ENCODE measurements around the gene SYMPK.

SYMPK gene

DNA sequence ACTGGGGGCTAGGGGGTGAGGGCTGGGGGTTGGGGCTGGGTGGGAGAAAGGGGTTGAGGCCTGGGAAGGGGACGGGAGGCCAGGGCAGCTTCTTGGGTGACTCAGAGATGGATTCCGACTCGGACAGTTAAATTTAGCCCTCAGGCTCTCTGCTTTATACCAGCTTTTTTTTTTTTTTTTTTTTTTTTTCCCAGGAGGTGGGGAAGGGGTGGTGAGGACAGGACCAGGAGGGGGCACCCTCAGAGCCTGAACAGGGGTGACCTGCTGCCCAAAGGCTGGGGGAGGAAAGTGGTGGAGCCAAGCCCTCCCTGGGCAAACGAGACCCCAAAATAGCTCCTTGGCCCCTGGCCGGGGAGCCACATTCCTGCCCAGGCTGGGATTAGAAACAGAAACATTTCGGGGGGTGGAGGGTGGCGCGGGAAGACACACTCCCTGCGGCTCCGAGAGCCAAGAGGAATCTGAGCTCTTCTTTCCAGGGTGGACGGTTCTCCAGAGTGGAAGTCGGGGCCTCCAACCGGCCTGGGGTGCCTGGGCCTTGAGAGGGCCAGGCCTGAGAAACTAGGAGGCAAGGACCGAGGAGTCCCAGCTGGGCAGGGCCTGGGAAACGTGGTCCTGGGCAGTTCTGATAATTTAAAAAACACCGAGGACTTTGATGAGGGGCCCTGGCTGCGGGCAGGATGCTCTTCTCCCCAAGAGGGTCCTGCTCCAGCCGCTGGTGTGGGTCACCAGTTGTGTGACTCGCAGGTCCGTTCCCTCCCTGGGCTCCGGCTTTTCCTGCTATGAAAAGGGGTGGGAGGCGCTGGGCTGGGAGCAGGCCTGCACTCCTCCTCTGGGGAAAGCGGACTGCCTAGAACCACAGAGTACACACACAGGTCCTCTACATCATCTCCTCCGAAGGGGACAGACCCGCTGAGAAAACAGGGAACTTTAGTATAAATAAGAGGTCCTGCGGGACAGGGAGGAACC lies 79.8 kb downstream of the SYMPK start:
- in situ Hi-C loops (cut with HindIII; ENCODE audit: low sequenced_read_pairs) = no loop called here

DNA sequence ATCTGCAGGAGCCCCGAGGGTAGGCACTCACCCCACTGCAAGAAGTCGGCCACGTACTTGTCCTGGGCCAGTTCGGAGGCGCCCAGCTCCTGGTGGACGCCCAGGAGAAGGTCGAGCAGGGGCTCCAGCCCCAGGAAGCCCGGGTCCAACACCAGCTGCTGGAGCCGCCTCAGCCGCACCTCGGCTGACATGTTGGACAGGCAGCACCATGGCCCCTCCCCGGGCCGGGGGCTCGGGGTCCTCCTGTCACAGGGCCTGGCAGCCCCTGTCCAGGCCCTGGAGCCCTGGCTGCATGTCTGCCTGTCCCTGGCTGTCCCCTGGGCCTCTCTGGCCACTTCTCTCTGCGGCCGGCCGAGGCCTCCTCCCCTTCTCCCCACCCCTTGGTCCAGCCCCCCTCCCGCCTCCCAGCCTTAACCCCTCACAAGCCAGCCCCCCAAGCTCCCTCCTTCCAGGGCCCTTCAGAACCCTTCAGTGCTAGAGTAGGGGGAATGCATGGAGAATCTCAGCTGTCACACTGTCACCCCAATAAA lies 80.7 kb downstream of the SYMPK start, which contains the start of gene DMPK:
TSS of gene DMPK (minus strand) at position 329 of the 530 bp plus-strand sequence. CDS start at position 191, 138 bp downstream.
- in situ Hi-C loops (cut with HindIII; ENCODE audit: low sequenced_read_pairs) = no loop called here

- in situ Hi-C loops (cut with HindIII; ENCODE audit: low sequenced_read_pairs) = no loop called here
These were observed 81.5 kb downstream of the SYMPK start for GRCh38 chr19:45781214-45782161.

DNA sequence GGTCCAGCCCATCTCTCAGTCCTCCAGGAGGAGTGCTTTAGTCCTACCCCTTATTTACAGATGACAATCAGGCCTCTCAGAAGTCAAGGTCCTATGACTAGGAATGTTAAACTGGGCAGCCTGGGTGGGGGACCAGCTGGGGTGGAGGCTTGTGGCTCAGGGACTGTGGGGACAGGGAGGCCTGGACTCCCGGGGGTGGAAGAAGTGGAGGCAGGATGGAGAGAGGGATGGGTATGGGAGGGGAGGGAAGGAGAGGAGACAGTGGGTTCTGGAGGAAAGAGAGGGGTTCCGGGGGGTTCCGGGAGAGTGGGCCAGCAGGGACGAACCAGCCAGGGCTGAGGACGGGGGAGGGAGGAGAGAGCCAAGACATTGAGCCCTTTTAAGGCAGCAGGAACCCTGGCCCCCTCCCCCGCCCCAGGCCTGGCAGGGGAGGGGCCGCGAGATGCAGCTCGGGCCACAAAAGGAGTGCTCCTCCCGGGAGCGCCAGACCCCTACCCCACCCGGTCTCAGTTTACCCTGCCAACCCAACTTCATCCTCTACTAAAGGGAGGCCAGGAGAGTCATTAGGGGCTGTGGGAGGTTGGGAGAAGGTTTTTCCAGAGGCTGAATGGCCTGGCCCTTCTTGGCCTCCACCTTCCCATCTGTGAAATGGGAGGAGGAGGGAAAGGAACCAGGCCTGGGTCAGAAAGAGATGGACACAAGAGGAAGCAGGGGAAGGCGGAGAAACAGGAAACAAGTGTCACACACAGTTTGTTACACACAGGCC lies 82.3 kb downstream of the SYMPK start:
- in situ Hi-C loops (cut with HindIII; ENCODE audit: low sequenced_read_pairs) = no loop called here

- in situ Hi-C loops (cut with HindIII; ENCODE audit: low sequenced_read_pairs) = no loop called here
These were observed 82.8 kb downstream of the SYMPK start for GRCh38 chr19:45780146-45780447.

GRCh38 chr19:45779231-45780145 lies 83.5 kb downstream of the SYMPK start:
- in situ Hi-C loops (cut with HindIII; ENCODE audit: low sequenced_read_pairs) = no loop called here

DNA sequence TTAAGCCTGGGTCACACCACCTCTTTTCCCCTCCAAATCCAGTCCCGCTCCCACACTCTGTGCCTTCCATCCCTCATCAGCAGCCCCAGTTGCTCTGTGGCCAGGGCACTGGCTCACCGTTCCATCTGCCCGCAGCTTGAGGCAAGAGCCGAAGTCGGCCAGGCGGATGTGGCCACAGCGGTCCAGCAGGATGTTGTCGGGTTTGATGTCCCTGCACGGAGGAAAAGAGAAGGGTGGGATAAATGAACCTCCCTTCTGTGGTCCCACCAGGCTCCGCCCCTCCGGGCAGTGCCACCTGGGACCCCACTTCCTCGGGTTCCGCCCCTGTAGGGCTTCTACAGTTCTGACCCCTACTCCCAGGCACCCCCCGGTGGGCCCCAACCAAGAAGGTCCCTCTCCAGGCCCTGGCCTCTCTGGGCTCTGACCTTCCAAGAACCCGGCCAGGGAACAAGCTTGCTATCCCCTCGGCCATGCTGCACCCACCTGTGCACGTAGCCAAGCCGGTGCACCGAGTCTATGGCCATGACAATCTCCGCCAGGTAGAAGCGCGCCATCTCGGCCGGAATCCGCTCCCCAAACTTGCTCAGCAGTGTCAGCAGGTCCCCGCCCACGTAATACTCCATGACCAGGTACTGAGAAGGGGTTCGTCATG lies 84.8 kb downstream of the SYMPK start:
- in situ Hi-C loops (cut with HindIII; ENCODE audit: low sequenced_read_pairs) = no loop called here

GRCh38 chr19:45777395-45777961 lies 85.5 kb downstream of the SYMPK start:
- in situ Hi-C loops (cut with HindIII; ENCODE audit: low sequenced_read_pairs) = no loop called here

DNA sequence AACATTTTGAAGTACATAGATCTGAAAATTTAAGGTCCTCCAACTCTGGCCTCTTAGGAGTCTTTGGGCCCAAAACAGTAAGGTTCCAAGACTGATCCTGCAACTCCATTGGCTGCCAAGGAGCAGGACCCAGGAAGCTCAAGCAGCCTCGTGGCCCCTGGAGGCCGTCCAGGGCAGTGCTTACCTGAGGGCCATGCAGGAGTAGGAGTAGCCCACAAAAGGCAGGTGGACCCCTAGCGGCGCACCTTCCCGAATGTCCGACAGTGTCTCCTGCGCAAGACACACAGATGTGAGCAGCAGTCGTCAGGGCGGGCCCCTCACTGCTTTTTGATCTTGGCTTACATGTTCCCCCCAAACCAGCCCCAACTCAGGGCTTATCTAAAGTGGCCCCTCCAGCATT lies 88.2 kb downstream of the SYMPK start:
- in situ Hi-C loops (cut with HindIII; ENCODE audit: low sequenced_read_pairs) = no loop called here

DNA sequence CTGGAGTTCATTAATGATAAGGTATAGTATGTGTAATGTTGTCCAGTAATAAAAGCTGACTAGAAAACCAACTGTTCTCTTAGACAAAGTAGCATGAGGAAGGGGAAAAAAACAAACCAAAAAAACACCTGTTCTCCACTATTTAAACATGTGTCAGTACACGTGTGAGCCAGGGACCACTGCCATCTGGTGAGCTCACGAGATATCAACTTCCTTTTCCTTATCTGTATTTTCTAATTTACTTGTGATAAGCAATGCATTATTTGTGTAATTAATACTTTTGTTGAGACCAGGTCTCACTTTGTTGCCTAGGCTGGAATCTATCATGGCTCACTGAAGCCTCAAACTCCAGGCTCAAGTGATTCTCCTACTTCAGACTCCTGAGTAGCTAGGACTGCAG lies 89.6 kb downstream of the SYMPK start:
- in situ Hi-C loops (cut with HindIII; ENCODE audit: low sequenced_read_pairs) = no loop called here

DNA sequence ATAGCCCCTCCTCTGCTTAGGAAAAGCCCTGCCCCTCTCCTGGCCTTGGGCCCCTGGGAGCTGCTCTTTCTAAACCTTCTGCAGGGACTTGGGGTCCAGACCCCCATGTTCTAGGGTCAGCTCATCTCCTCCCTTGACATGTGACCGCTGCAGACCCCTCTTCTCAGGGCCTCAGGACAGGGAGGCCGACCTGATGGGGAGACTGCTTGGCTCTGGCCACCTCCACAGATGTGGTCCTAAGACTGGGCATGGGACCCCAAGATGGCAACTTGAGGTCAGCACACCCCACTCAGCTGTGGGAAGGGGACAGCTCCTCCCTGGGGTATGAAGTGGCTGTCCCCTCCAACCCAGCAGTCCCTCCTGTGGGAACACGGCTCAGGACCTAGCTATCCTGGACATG lies 90.0 kb downstream of the SYMPK start:
- in situ Hi-C loops (cut with HindIII; ENCODE audit: low sequenced_read_pairs) = no loop called here

GRCh38 chr19:45772130-45772840 lies 90.7 kb downstream of the SYMPK start:
- in situ Hi-C loops (cut with HindIII; ENCODE audit: low sequenced_read_pairs) = no loop called here

DNA sequence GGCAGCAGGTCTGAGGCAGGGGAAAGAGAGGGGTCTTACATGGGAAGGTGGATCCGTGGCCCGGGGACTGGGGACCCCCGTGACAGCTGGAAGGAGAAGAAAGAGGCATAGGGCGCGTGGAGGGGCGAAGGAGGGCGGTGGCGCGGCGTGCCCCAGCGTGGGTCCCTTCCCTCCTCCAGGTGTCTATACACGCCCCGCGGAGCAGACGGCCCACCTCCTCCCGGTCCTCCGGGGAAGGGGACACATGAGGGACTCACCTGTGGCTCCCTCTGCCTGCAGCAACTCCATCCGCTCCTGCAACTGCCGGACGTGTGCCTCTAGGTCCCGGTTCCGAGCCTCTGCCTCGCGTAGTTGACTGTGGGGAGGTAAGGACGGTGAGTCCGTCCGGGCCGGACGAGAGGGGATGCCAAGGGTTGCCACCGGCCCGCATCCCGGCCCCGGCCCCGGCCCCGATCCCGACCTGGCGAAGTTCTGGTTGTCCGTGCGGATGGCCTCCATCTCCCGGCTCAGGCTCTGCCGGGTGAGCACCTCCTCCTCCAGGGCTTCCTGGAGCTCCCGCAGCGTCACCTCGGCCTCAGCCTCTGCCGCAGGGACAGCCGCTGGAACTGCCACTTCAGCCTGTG lies 91.5 kb downstream of the SYMPK start:
- in situ Hi-C loops (cut with HindIII; ENCODE audit: low sequenced_read_pairs) = no loop called here

DNA sequence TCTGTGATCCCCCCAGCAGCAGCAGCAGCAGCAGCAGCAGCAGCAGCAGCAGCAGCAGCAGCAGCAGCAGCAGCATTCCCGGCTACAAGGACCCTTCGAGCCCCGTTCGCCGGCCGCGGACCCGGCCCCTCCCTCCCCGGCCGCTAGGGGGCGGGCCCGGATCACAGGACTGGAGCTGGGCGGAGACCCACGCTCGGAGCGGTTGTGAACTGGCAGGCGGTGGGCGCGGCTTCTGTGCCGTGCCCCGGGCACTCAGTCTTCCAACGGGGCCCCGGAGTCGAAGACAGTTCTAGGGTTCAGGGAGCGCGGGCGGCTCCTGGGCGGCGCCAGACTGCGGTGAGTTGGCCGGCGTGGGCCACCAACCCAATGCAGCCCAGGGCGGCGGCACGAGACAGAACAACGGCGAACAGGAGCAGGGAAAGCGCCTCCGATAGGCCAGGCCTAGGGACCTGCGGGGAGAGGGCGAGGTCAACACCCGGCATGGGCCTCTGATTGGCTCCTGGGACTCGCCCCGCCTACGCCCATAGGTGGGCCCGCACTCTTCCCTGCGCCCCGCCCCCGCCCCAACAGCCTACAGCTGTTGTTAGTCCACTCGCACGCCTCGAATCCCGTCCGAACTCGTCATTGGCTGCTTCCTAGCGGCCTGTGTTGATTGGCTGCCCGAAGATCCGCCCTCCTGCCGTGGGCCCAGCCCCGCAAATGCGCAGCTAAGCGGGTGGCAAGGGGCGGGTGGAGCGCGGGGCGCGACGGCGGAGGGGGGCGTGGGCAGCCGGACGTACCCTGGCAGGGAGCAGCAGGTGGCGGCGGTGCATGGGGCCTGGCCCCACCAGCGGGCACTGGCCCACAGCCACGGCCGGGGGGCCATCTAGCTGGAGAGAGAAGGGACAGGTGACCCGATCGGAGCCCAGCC lies 92.5 kb downstream of the SYMPK start:
- in situ Hi-C loops (cut with HindIII; ENCODE audit: low sequenced_read_pairs) = no loop called here

DNA sequence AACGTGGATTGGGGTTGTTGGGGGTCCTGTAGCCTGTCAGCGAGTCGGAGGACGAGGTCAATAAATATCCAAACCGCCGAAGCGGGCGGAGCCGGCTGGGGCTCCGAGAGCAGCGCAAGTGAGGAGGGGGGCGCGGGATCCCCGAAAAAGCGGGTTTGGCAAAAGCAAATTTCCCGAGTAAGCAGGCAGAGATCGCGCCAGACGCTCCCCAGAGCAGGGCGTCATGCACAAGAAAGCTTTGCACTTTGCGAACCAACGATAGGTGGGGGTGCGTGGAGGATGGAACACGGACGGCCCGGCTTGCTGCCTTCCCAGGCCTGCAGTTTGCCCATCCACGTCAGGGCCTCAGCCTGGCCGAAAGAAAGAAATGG lies 93.1 kb downstream of the SYMPK start:
- in situ Hi-C loops (cut with HindIII; ENCODE audit: low sequenced_read_pairs) = no loop called here

- in situ Hi-C loops (cut with HindIII; ENCODE audit: low sequenced_read_pairs) = no loop called here
These were observed 93.8 kb downstream of the SYMPK start, which contains the start of gene SIX5 for GRCh38 chr19:45768984-45769782. Gene SIX5 (minus strand): TSS chr19:45769252. CDS start chr19:45768844, 408 bp downstream.

Measured in DLD1 (cell line).